GM18520 (cell line): ENCODE results near the gene RALGAPA2.
"Not testable (repeated sequence)": the region's sequence is repeated elsewhere in the genome, so short reads cannot be mapped to it uniquely, and the experiment has no call there.

ENCODE experiments used
- ATAC-seq: cut with Tn5 transposase; IDR thresholded peaks from one replicate; pipeline ENCODE4 v1.9.1; 2021; ENCODE audit not compliant: unreplicated experiment

The RALGAPA2 gene

DNA sequence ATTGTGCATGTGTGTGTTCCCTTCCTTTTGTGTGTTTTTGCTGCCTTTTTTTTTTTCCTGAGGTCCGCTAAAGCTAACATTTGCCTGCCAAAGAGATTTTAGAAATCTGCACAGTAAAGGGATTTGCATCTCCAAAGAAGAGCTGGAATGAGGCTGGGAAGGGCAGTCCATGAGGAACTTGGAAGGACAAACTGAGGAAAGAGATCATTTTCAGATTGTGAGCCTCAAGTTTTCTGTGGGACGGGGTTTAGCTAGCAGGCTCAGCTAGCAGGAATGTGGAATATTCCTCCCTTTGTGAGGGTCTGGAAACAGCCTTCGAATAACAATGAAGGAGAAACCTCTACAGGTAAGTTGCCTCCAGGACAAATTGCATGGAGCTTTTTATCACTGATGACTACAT is 340.8 kb downstream of the RALGAPA2 start:
- no peak for ATAC-seq

GRCh38 chr20:20371083-20371482 is 341.4 kb downstream of the RALGAPA2 start:
- no peak for ATAC-seq

GRCh38 chr20:20370094-20370575 is 342.3 kb downstream of the RALGAPA2 start:
- no peak for ATAC-seq

DNA sequence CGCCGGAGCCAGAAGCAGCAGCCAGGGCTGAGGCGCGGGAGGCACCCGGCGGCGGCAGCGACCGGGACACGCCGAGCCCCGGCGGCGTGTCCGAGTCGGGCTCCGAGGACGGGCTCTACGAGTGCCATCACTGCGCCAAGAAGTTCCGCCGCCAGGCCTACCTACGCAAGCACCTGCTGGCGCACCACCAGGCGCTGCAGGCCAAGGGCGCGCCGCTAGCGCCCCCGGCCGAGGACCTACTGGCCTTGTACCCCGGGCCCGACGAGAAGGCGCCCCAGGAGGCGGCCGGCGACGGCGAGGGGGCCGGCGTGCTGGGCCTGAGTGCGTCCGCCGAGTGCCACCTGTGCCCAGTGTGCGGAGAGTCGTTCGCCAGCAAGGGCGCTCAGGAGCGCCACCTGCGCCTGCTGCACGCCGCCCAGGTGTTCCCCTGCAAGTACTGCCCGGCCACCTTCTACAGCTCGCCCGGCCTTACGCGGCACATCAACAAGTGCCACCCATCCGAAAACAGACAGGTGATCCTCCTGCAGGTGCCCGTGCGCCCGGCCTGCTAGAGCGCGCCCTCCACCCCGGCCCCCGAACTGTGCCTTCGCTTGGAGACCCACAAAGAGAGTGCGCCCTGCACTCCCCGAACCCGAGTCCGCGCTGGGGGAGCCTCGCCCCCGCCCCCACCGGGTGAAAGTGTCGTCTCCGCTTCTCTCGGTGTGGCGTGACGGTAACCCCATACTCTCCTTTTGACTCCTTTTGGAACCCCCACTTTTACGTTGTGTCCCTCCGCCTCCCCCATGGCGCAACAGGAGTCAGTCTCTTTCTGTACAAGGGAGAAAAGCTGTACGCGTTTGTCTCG is 343.0 kb downstream of the RALGAPA2 start:
- ATAC-seq, result no peak

DNA sequence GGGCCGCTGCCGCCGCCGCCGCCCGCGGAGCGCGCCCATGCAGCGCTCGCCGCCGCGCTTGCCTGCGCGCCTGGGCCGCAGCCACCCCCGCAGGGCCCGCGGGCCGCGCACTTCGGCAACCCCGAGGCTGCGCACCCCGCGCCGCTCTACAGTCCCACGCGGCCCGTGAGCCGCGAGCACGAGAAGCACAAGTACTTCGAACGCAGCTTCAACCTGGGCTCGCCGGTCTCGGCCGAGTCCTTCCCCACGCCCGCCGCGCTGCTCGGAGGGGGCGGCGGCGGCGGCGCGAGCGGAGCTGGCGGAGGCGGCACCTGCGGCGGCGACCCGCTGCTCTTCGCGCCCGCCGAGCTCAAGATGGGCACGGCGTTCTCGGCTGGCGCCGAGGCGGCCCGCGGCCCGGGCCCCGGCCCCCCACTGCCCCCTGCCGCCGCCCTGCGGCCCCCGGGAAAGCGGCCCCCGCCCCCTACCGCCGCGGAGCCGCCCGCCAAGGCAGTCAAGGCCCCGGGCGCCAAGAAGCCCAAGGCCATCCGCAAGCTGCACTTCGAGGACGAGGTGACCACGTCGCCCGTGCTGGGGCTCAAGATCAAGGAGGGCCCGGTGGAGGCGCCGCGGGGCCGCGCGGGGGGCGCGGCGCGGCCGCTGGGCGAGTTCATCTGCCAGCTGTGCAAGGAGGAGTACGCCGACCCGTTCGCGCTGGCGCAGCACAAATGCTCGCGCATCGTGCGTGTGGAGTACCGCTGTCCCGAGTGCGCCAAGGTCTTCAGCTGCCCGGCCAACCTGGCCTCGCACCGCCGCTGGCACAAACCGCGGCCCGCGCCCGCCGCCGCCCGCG is 343.8 kb downstream of the RALGAPA2 start:
- ATAC-seq, result no peak

- ATAC-seq, result no peak
Observed at GRCh38 chr20:20367575-20368417, 344.6 kb downstream of the RALGAPA2 start, which contains the start of gene INSM1. INSM1 (plus strand) TSS chr20:20368104; CDS start chr20:20368268, 164 bp downstream.

- no peak for ATAC-seq
Observed at GRCh38 chr20:20366876-20367574, 345.4 kb downstream of the RALGAPA2 start.

GRCh38 chr20:20366551-20366875 is 345.9 kb downstream of the RALGAPA2 start:
- ATAC-seq, result no peak

- no peak for ATAC-seq
Observed at GRCh38 chr20:20365480-20366161, 346.8 kb downstream of the RALGAPA2 start.

DNA sequence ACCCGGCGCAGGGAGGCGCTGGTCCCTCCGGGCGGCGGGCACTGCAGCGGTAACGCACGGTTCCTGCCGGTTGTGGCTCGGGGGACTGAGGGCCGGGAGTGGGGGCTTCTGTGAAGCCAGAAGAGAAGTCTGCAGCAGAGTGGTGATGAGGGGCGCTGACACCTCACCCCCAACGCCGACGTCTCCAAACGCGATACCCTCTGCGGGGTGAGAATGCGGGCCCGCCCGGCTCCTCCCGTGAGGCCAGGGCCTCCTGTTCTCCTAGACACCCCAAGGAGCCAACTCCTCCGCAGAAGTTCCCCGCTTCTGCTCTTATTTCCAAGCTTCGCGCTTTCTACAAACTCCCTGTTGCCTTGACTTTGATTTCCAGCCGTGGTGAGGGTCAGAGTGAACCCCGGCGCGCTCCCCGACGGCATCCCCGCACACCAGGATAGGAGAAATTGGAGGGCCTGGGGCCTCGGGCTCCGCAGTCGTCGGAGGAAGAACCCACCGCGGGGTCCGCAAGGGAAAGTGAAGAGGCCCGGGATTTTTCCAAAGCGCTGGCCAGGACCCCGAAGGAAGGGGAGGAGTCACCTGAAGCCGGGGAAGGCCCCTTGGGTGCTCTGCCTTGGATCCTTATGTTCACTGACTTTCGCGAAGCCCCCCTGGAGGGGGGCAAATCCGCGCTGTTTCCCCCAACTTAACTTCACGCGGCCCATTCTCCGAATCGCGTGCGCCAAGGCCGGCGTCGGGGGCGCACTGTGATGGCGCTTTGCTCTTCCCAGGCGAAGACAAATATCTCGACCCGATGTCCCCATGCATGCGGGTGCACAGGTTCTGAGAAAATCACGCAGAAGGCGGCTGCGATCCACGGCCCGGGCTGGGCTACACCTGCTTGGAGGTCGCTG is 347.6 kb downstream of the RALGAPA2 start:
- no peak for ATAC-seq

DNA sequence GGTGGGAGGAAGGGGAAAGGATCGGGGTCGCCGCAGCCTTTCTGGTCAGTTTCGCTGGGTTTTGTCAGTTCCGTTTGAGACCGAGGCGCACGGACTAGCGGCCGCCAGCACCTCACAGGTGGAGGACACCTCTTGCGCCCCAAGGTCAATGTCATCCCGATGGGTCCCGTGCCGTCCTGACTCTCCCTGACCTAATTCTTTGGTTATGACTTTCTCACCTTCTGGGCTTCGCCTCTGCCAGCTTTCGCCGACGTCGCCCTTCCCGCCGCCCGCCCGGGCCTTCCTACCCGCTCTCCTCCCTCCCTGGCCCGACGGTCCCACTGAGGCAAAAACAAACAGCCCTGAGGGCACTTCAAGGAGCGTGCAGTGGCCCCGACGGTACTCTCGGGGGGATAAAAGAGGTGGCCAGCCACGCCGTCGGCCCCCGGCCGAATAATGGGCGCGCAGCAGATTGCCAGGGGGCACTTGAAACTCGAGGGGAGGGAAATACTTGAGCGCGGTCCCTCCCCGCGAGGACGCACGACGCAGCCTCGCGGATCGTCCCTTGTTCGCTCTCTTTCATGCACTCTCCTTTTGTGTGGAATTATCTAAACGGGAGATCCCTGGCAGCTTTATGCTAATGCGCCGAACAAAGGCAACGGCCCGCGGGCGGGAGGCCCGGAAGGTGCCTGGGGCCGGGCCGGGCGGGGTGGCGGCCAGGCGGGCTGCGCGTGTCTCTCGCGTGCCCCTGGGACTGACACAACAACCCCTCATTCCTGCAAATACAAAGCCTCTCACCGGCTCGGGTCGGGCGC is 348.4 kb downstream of the RALGAPA2 start:
- no peak for ATAC-seq

DNA sequence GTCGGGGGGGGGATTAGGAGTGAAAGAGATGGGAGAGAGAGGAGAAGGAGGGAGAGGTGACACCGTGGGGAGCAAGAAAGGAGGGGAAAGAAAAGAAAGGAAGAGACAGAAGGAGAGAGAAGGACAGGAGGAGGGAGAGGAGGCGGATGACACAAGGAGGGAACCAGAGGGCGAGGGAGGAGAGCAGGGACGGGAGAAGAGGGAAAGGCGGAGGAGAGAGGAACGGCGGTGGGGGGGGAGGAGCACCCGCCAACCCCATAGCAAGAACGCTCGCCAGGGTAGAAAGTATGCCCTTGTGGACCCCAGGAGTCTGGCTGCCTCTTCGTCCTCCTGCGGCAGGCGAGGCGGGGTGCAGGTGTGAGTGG is 349.0 kb downstream of the RALGAPA2 start:
- no peak for ATAC-seq

DNA sequence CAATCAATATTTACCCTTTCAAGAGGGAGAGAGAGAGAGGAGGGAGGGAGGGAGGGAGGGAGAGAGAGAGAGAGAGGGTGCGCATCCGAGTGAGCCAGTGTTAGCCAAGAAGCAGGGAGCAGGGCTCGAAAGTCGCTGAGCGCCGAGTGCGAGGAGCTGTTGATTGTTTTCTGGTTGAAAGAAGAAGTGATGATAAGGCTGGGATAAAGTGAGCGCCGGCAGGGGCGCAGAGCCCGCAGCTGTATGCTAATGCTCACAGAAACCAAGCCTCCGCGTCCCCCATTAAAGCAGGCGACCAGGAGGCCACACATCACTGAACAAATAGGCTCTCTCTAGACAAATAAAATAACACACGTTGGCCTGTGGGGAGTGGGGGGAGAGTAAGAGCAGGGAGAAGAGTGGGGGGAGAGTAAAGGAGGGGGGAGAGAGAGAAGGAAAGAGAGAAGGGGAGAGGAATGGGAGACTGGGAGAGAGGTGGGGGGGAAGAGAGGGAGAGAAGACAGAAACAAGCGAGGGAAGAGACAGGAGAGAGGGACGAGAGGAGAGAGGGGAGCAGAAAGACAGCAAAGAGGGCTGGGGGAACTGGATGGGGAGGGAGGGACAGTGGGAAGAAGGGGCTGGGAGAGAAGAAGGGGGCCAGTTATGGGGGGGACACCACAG is 349.5 kb downstream of the RALGAPA2 start:
- no peak for ATAC-seq

- ATAC-seq, result no peak
Observed at GRCh38 chr20:20360464-20360863, 352.0 kb downstream of the RALGAPA2 start.

DNA sequence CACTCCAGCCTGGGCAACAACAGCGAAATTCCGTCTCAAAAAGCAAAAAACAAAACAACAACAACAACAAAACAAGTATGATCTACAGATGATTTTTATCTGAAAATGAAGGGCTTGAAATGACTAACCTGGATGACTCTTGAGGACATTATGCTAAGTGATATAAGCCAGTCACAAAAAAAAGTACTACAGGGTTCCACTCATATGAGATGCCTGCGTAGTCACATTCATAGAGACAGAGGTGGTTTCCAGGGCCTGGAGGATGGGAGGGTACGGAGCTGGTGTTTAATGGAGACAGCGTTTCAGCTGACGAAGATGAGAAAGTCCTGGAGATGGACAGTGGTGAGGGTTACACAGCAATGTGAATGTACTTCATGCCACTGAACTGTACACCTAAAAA is 352.8 kb downstream of the RALGAPA2 start:
- no peak for ATAC-seq

DNA sequence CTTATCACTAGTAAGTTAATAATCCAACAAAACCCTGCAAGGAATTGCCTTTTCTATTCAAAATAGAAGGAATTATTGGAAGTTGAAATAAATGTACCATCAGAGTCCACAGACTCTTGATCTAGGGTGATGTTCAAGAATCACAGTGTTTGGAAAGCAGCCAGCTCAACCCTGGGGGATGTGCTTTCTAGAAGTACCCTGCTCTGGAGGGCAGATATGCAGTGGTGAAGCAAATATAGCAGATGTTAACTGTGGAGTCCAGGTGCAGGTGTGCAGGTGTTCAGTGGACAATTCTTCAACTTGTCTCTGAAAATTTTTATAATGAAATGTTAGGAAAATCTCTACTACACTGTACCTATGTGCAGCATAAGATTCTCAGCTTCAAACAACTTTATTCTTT is 353.6 kb downstream of the RALGAPA2 start:
- no peak for ATAC-seq

DNA sequence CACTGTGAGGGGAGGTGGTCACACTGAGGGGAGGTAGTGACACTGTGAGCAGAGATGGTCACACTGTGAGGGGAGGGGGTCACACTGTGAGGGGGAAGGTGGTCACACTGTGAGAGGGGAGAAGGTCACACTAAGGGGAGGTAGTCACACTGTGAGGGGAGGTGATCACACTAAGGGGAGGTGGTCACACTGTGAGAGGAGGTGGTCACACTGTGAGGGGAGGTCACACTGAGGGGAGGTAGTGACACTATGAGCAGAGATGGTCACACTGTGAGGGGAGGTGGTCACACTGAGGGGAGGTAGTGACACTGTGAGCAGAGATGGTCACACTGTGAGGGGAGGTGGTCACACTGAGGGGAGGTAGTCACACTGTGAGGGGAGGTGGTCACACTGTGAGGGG is 356.9 kb downstream of the RALGAPA2 start:
- not testable (repeated sequence) for ATAC-seq

DNA sequence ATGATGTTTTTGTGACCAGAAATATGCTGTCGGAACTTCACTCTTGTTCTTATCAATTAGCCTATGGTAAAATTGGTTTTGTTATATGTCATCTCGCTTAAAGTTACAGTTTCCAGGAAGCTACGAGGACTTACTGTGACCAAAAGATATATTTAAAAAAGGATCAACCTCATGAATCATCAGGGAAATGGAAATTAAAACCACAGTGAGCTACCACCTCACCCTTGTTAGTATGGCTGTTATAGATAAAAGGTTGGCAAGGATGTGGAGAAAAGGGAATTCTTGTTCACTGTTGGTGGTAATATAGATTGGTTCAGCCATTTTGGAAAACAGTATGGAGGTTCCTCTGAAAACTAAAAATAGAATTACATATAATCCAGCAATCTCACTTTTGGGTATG is 358.9 kb downstream of the RALGAPA2 start:
- no peak for ATAC-seq
